Neuronal stem cell (in vitro differentiated cells): ENCODE measurements around the gene RAB3C.

ENCODE experiments used
- DNase-seq: peaks from one replicate; pipeline ENCODE4 v3.0.0-alpha.2; 2013; ENCODE audit warnings: low spot score
- H2AFZ ChIP-seq: one replicate; pipeline ENCODE4 v1.6.1; 2013; ENCODE audit warnings: mild to moderate bottlenecking, low read length, inconsistent platforms
- H2AK5ac ChIP-seq: 2 replicates; pipeline ENCODE4 v1.6.1; 2013; ENCODE audit warnings: low read depth, mild to moderate bottlenecking, inconsistent platforms, low read length, moderate library complexity, mixed read lengths
- H2BK120ac ChIP-seq: 2 replicates; pipeline ENCODE4 v1.6.1; 2013; ENCODE audit warnings: low read depth, mild to moderate bottlenecking, inconsistent platforms, low read length, moderate library complexity, mixed read lengths
- H2BK12ac ChIP-seq: one replicate; pipeline ENCODE4 v1.6.1; 2013; ENCODE audit warnings: low read length, inconsistent platforms
- H2BK15ac ChIP-seq: 2 replicates; pipeline ENCODE4 v1.6.1; 2013; ENCODE audit warnings: mild to moderate bottlenecking, low read length, inconsistent platforms, mixed read lengths
- H2BK5ac ChIP-seq: one replicate; pipeline ENCODE4 v1.6.1; 2013; ENCODE audit warnings: inconsistent platforms, mild to moderate bottlenecking, low read length, moderate library complexity
- H3K14ac ChIP-seq: one replicate; pipeline ENCODE4 v1.6.1; 2013; ENCODE audit warnings: low read length, inconsistent platforms
- H3K18ac ChIP-seq: 2 replicates; pipeline ENCODE4 v1.6.1; 2013; ENCODE audit warnings: low read length, inconsistent platforms
- H3K23ac ChIP-seq: 2 replicates; pipeline ENCODE4 v1.6.1; 2013; ENCODE audit warnings: low read depth, mild to moderate bottlenecking, mixed read lengths, low read length, inconsistent platforms; ENCODE audit not compliant: poor library complexity
- H3K27ac ChIP-seq: replicated peaks from 3 replicates; pipeline ENCODE4 v1.5.1; 2013; ENCODE audit warnings: low read length, inconsistent platforms
- H3K27me3 ChIP-seq, 3 experiments: 2 replicates each; pipeline ENCODE4 v1.6.1; 2013; ENCODE audit warnings: low read length in 3 of 3, mild to moderate bottlenecking in 2 of 3, inconsistent platforms in 1 of 3, low read depth in 1 of 3, mixed read lengths in 1 of 3, moderate library complexity in 1 of 3; ENCODE audit not compliant: control insufficient read depth in 3 of 3, insufficient read depth in 3 of 3
- H3K36me3 ChIP-seq, 2 donors: replicated peaks in 1 of 2; 2 replicates each; pipeline ENCODE4 v1.6.1; 2013; ENCODE audit warnings: low read length in 2 of 2; ENCODE audit not compliant: control insufficient read depth in 2 of 2, insufficient read depth in 2 of 2
- H3K4ac ChIP-seq: 2 replicates; pipeline ENCODE4 v1.6.1; 2013; ENCODE audit warnings: inconsistent platforms, mild to moderate bottlenecking, low read length, moderate library complexity
- H3K4me1 ChIP-seq, 2 donors: 1 replicate in 1 of 2; 2 replicates in 1 of 2; pipeline ENCODE4 v1.6.1; 2013; ENCODE audit warnings: low read length in 2 of 2, low read depth in 1 of 2; ENCODE audit not compliant: control insufficient read depth in 2 of 2, insufficient read depth in 1 of 2
- H3K4me2 ChIP-seq: one replicate; pipeline ENCODE4 v1.6.1; 2013; ENCODE audit warnings: mild to moderate bottlenecking, low read length, inconsistent platforms; ENCODE audit not compliant: insufficient read depth, poor library complexity, severe bottlenecking
- H3K4me3 ChIP-seq, 2 donors: 2 replicates each; pipeline ENCODE4 v1.5.1; 2013; ENCODE audit warnings: low read length in 2 of 2, mild to moderate bottlenecking in 2 of 2, inconsistent platforms in 1 of 2, moderate library complexity in 1 of 2
- H3K79me1 ChIP-seq: one replicate; pipeline ENCODE4 v1.6.1; 2013; ENCODE audit warnings: low read depth, mild to moderate bottlenecking, inconsistent platforms, low read length, moderate library complexity
- H3K9ac ChIP-seq: one replicate; pipeline ENCODE4 v1.6.1; 2013; ENCODE audit warnings: mild to moderate bottlenecking, low read depth, low read length, inconsistent platforms; ENCODE audit not compliant: poor library complexity
- H3K9me3 ChIP-seq, 2 donors: replicated peaks in 1 of 2; 2 replicates each; pipeline versions ENCODE3 to v1.6.1; 2013; ENCODE audit warnings: low read length in 2 of 2, mild to moderate bottlenecking in 2 of 2, inconsistent platforms in 1 of 2, low read depth in 1 of 2, mixed read lengths in 1 of 2, moderate library complexity in 1 of 2; ENCODE audit not compliant: control insufficient read depth in 2 of 2, insufficient read depth in 1 of 2
- H4K8ac ChIP-seq: one replicate; pipeline ENCODE4 v1.6.1; 2013; ENCODE audit warnings: low read depth, mild to moderate bottlenecking, inconsistent platforms, low read length, moderate library complexity
- H4K91ac ChIP-seq: one replicate; pipeline ENCODE4 v1.6.1; 2013; ENCODE audit warnings: low read length, low read depth, mild to moderate bottlenecking, inconsistent platforms; ENCODE audit not compliant: poor library complexity
- WGBS, 2 donors: extraction: QIAGEN DNeasy Blood & Tissue Kit; methylation state at CpG; one replicate each; pipeline ENCODE4 v1.1.7; 2013; ENCODE audit warnings: missing lambda C conversion rate in 2 of 2, mixed read lengths in 1 of 2; ENCODE audit not compliant: insufficient read length in 2 of 2, insufficient replicate concordance in 1 of 2; ENCODE audit errors: extremely low coverage in 2 of 2; 5-methylcytosine and 5-hydroxymethylcytosine counted together

Gene RAB3C

GRCh38 chr5:58885260-58885659 is 302.4 kb downstream of the RAB3C start:
- no peak overlapping the region for H3K18ac ChIP-seq
- WGBS, 2 donors, result no CpG with 5 or more reads among the region's 2 CpGs

GRCh38 chr5:58886315-58887207 is 303.7 kb downstream of the RAB3C start:
- no peaks in the 10 kb centered on the region for H3K27me3 ChIP-seq
- no CpG with 5 or more reads among the region's 14 CpGs for WGBS, 2 donors

More at GRCh38 chr5:58885260-58885659, 302.4 kb downstream of the RAB3C start:
- DNase-seq, result peak; percentile 4
- H3K36me3 ChIP-seq, result no peaks in the 10 kb centered on the region
- H3K27ac ChIP-seq, result no peak overlapping the region
- no peak overlapping the region for H3K14ac ChIP-seq
- no peak overlapping the region for H4K91ac ChIP-seq
- peaks cover 2 to 3% of the 10 kb centered on the region in 2 donors for H3K4me1 ChIP-seq
- H3K23ac ChIP-seq, result no peak overlapping the region
- no peaks in the 10 kb centered on the region for H3K27me3 ChIP-seq
- no peak overlapping the region for H2AFZ ChIP-seq
- H3K9ac ChIP-seq, result no peak overlapping the region
- H3K4me2 ChIP-seq, result no peak overlapping the region
- H2BK5ac ChIP-seq, result no peak overlapping the region
- no peak overlapping the region for H2BK12ac ChIP-seq
- no peaks in the 10 kb centered on the region for H3K79me1 ChIP-seq
- no peak overlapping the region for H2BK15ac ChIP-seq
- no peak overlapping the region for H3K4ac ChIP-seq
- H4K8ac ChIP-seq, result no peak overlapping the region
- H3K9me3 ChIP-seq, result peaks cover 0 to 7% of the 10 kb centered on the region in 2 donors
- H2AK5ac ChIP-seq, result no peak overlapping the region
- no peak overlapping the region for H2BK120ac ChIP-seq
- H3K4me3 ChIP-seq, result no peak overlapping the region

GRCh38 chr5:58887311-58887710 is 304.4 kb downstream of the RAB3C start:
- DNase-seq, result no peak
- Histone ChIP-seq H2AK5ac (peak overlapping the region; percentile 15), H4K91ac (no peak overlapping the region), H3K4me3 (no peak overlapping the region), H3K9ac (no peak overlapping the region), H3K18ac (no peak overlapping the region), H3K27ac (no peak overlapping the region), H3K79me1 (no peaks in the 10 kb centered on the region), H3K4me1 (peaks cover 9 to 12% of the 10 kb centered on the region in 2 donors), H2BK15ac (no peak overlapping the region), H4K8ac (no peak overlapping the region), H3K4ac (no peak overlapping the region), H3K9me3 (peaks cover 0 to 7% of the 10 kb centered on the region in 2 donors), H3K36me3 (no peaks in the 10 kb centered on the region), H3K23ac (no peak overlapping the region), H2BK12ac (no peak overlapping the region), H2BK5ac (no peak overlapping the region), H2AFZ (peak overlapping the region; percentile 93), H3K4me2 (no peak overlapping the region), H3K27me3 (no peaks in the 10 kb centered on the region), H3K14ac (no peak overlapping the region), H2BK120ac (no peak overlapping the region)
- no CpG with 5 or more reads among the region's 4 CpGs for WGBS, 2 donors

More at GRCh38 chr5:58886315-58887207, 303.7 kb downstream of the RAB3C start:
- peak; percentile 57 for DNase-seq
- Histone ChIP-seq H2AFZ (peak overlapping the region; percentile 93), H3K36me3 (no peaks in the 10 kb centered on the region), H4K91ac (no peak overlapping the region), H3K4ac (no peak overlapping the region), H3K9ac (no peak overlapping the region), H3K27ac (no peak overlapping the region), H3K23ac (no peak overlapping the region), H3K9me3 (peaks cover 0 to 7% of the 10 kb centered on the region in 2 donors), H2BK120ac (no peak overlapping the region), H3K4me1 (peaks cover 8 to 9% of the 10 kb centered on the region in 2 donors), H3K4me2 (no peak overlapping the region), H2BK15ac (no peak overlapping the region), H3K4me3 (peak overlapping the region in 1 of 2 donors; percentile 26), H3K14ac (no peak overlapping the region), H4K8ac (no peak overlapping the region), H2AK5ac (no peak overlapping the region), H2BK12ac (no peak overlapping the region), H2BK5ac (no peak overlapping the region), H3K79me1 (no peaks in the 10 kb centered on the region), H3K18ac (no peak overlapping the region)

GRCh38 chr5:58887721-58888409 is 305.0 kb downstream of the RAB3C start:
- H4K8ac ChIP-seq, result peak overlapping the region; percentile 56
- H2BK120ac ChIP-seq, result no peak overlapping the region
- no peak for DNase-seq
- no CpG with 5 or more reads among the region's 7 CpGs for WGBS, 2 donors
- H3K4ac ChIP-seq, result no peak overlapping the region
- H2AK5ac ChIP-seq, result peak overlapping the region; percentile 84
- H3K36me3 ChIP-seq, result no peaks in the 10 kb centered on the region
- peaks cover 0 to 7% of the 10 kb centered on the region in 2 donors for H3K9me3 ChIP-seq
- H3K18ac ChIP-seq, result no peak overlapping the region
- no peaks in the 10 kb centered on the region for H3K79me1 ChIP-seq
- peak overlapping the region; percentile 93 for H2AFZ ChIP-seq
- H3K27ac ChIP-seq, result no peak overlapping the region
- no peak overlapping the region for H3K4me3 ChIP-seq
- no peak overlapping the region for H3K14ac ChIP-seq
- H3K4me2 ChIP-seq, result no peak overlapping the region
- H3K27me3 ChIP-seq, result no peaks in the 10 kb centered on the region
- H4K91ac ChIP-seq, result no peak overlapping the region
- H2BK15ac ChIP-seq, result no peak overlapping the region
- peak overlapping the region; percentile 16 for H2BK12ac ChIP-seq
- no peak overlapping the region for H3K9ac ChIP-seq
- no peak overlapping the region for H3K23ac ChIP-seq
- peaks cover 9 to 12% of the 10 kb centered on the region in 2 donors for H3K4me1 ChIP-seq
- H2BK5ac ChIP-seq, result no peak overlapping the region
